NT2/D1 (cell line): Measurements from ENCODE around the gene CD5L.

ENCODE experiments used
- SUZ12 ChIP-seq: IDR thresholded peaks from 2 replicates; pipeline ENCODE4 v1.6.1; 2011; ENCODE audit not compliant: insufficient read length, insufficient read depth; ENCODE audit errors: extremely low read depth
- YY1 ChIP-seq: IDR thresholded peaks from 2 replicates; pipeline ENCODE4 v1.6.1; 2011; ENCODE audit not compliant: insufficient read length, insufficient read depth
- ZNF274 ChIP-seq: IDR thresholded peaks from 2 replicates; pipeline ENCODE4 v1.6.1; 2011; ENCODE audit warnings: mild to moderate bottlenecking, low read depth, low read length

DNA sequence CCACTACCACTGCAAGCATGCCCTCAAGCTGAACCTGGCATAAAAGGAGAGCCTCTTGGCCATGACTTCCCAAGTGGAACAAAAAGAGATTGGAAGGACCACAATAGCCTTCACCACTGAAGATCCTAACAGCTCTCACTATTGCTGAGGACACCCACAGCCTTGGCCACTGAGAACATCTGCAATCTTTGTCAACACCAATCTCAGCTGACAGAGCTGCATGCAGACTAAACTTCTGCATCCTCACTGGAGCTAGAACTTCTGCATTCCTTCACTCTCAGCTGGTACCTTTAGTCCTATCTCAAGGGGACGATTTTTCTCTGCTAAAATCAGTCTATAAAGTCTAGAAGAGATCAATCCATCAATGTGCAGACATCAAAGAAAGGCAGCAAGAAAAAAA, 56.4 kb downstream of the CD5L start:
- TF ChIP-seq ZNF274 (no peak), YY1 (no peak), SUZ12 (no peak)
